ENCODE results near the gene DNM1. TPM values are rescaled to one million over a fixed set of nuclear protein-coding genes. Genes with fewer than 3 reads are reported as not detected.
A peak's percentile ranks its signal among the peaks of the same experiment; 100 is the strongest.

Gene DNM1
- total and polyA plus RNA-seq, 7 donors = 0.46 to 40.2 (median 9.3) TPM

- 82 to 84% methylated on average over 22 of the region's 22 CpGs for WGBS, 2 donors
- Histone ChIP-seq H3K9me3 (no peaks in the 10 kb centered on the region), H3K4me3 (no peak overlapping the region), H3K4me1 (no peaks in the 10 kb centered on the region), H3K36me3 (no peaks in the 10 kb centered on the region), H3K27me3 (no peaks in the 10 kb centered on the region), H3K27ac (peak overlapping the region in 1 of 4 donors; percentile 27)
- no peak for DNase-seq
- TF ChIP-seq CTCF (IDR thresholded peaks at IDR 0.05) (no peak), POLR2AphosphoS5 (IDR thresholded peaks at IDR 0.05) (no peak), POLR2A (IDR thresholded peaks at IDR 0.05) (no peak), EP300 (IDR thresholded peaks at IDR 0.05) (no peak)
- intact Hi-C loops (cut with DNase I) = no loop called here
Measured at GRCh38 chr9:128232528-128233428, 29.6 kb downstream of the DNM1 start.

GRCh38 chr9:128233817-128234406, 30.7 kb downstream of the DNM1 start:
- no peaks in the 10 kb centered on the region for H3K4me1 ChIP-seq
- no peaks in the 10 kb centered on the region for H3K36me3 ChIP-seq
- H3K27ac ChIP-seq = no peak overlapping the region
- intact Hi-C loops (cut with DNase I) = no loop called here
- H3K9me3 ChIP-seq = no peaks in the 10 kb centered on the region
- no peak for TF ChIP-seq POLR2A (IDR thresholded peaks at IDR 0.05)
- TF ChIP-seq CTCF (IDR thresholded peaks at IDR 0.05) = no peak
- TF ChIP-seq POLR2AphosphoS5 (IDR thresholded peaks at IDR 0.05) = no peak
- TF ChIP-seq EP300 (IDR thresholded peaks at IDR 0.05) = no peak
- no peaks in the 10 kb centered on the region for H3K27me3 ChIP-seq
- H3K4me3 ChIP-seq = no peak overlapping the region
- WGBS, 2 donors = 76 to 85% methylated on average over 28 of the region's 28 CpGs
- DNase-seq = no peak

GRCh38 chr9:128242124-128242523, 38.9 kb downstream of the DNM1 start:
- intact Hi-C loops (cut with DNase I) = no loop called here
- H3K4me3 ChIP-seq = no peak overlapping the region
- H3K9me3 ChIP-seq = no peaks in the 10 kb centered on the region
- H3K4me1 ChIP-seq = peaks cover 0 to 15% (median 12%) of the 10 kb centered on the region in 4 donors
- peaks cover 0 to 16% (median 6%) of the 10 kb centered on the region in 3 donors for H3K27me3 ChIP-seq
- no peak for TF ChIP-seq POLR2AphosphoS5 (IDR thresholded peaks at IDR 0.05)
- no peak for TF ChIP-seq POLR2A (IDR thresholded peaks at IDR 0.05)
- TF ChIP-seq EP300 (IDR thresholded peaks at IDR 0.05) = no peak
- TF ChIP-seq CTCF (IDR thresholded peaks at IDR 0.05) = no peak
- no peaks in the 10 kb centered on the region for H3K36me3 ChIP-seq
- 78 to 85% methylated on average over 4 of the region's 4 CpGs for WGBS, 2 donors
- DNase-seq = no peak
- H3K27ac ChIP-seq = peak overlapping the region in 3 of 4 donors; percentile 52 to 78 (median 62)

GRCh38 chr9:128242828-128243214, 39.6 kb downstream of the DNM1 start:
- peak; percentile 76 for DNase-seq
- H3K4me3 ChIP-seq = no peak overlapping the region
- H3K27ac ChIP-seq = peak overlapping the region; percentile 52 to 78 (median 66)

More at GRCh38 chr9:128242828-128243214, 39.6 kb downstream of the DNM1 start:
- Histone ChIP-seq H3K36me3 (no peaks in the 10 kb centered on the region), H3K9me3 (no peaks in the 10 kb centered on the region), H3K4me1 (peaks cover 0 to 15% (median 12%) of the 10 kb centered on the region in 4 donors), H3K27me3 (peaks cover 0 to 16% (median 6%) of the 10 kb centered on the region in 3 donors)
- TF ChIP-seq POLR2A (IDR thresholded peaks at IDR 0.05) (no peak), POLR2AphosphoS5 (IDR thresholded peaks at IDR 0.05) (no peak), EP300 (IDR thresholded peaks at IDR 0.05) (no peak), CTCF (IDR thresholded peaks at IDR 0.05) (no peak)
- 49 to 66% methylated on average over 7 of the region's 7 CpGs for WGBS, 2 donors
- intact Hi-C loops (cut with DNase I) = no loop called here
